H1 (cell line): ENCODE results near the gene LONP2. TPM values are rescaled to one million over a fixed set of nuclear protein-coding genes. Genes with fewer than 3 reads are reported as not detected.

Experiments used
- ASH2L ChIP-seq: fragments of 200-600, 300-600 bp; sonication (generic); IDR thresholded peaks from one replicate; pipeline ENCODE4 v1.7.1; 2017; ENCODE audit warnings: low read length
- CHD7 ChIP-seq: fragments of 300-600 bp; sonication (generic); IDR thresholded peaks from 2 replicates; pipeline ENCODE4 v1.7.1; 2012; ENCODE audit warnings: low read length, moderate library complexity, mild to moderate bottlenecking, inconsistent platforms; ENCODE audit not compliant: insufficient replicate concordance
- GTF2F1 ChIP-seq: IDR thresholded peaks from 2 replicates; pipeline ENCODE4 v1.6.1; 2012; ENCODE audit warnings: low read depth, low read length, improper control_type of control experiment, borderline replicate concordance
- HDAC2 ChIP-seq, 2 experiments: fragments of 300-600 bp in 1 of 2; sonication (generic) in 1 of 2; IDR thresholded peaks; 2 replicates each; pipeline ENCODE4 v1.6.1; 2011 to 2012; ENCODE audit warnings: low read depth in 2 of 2, low read length in 2 of 2, mild to moderate bottlenecking in 2 of 2, moderate library complexity in 2 of 2, borderline replicate concordance in 1 of 2, inconsistent platforms in 1 of 2
- JUND ChIP-seq: IDR thresholded peaks from 2 replicates; pipeline ENCODE4 v1.6.1; 2011; ENCODE audit warnings: mild to moderate bottlenecking, improper control_type of control experiment, low read length
- NRF1 ChIP-seq: IDR thresholded peaks from 2 replicates; pipeline ENCODE4 v1.6.1; 2011; ENCODE audit warnings: mild to moderate bottlenecking, low read depth, low read length, improper control_type of control experiment
- TCF12 ChIP-seq: IDR thresholded peaks from 2 replicates; pipeline ENCODE4 v1.6.1; 2011; ENCODE audit warnings: low read depth, mild to moderate bottlenecking, low read length
- YY1 ChIP-seq: IDR thresholded peaks from 2 replicates; pipeline ENCODE4 v1.6.1; 2011; ENCODE audit warnings: low read depth, mild to moderate bottlenecking, low read length
- ZNF274 ChIP-seq: IDR thresholded peaks from 2 replicates; pipeline ENCODE4 v1.7.0; 2012; ENCODE audit warnings: low read length, borderline replicate concordance; ENCODE audit errors: extremely low read depth
- polyA plus RNA-seq, 7 experiments: library from polyadenylated mRNA; depleted of rRNA in 3 of 7; stranded (reverse) in 5 of 7; unstranded in 2 of 7; fragments of >200 nt in 5 of 7; fragments of 200-250 nt in 2 of 7; gene quantifications; 1 replicate in 5 of 7; 2 replicates in 1 of 7; 4 replicates in 1 of 7; pipeline versions ENCODE4 v1.2.1 to v1.2.3, GENCODE V29; 2011 to 2013; ENCODE audit warnings: missing spikeins in 2 of 7, mixed read lengths in 2 of 7
- total RNA-seq: library from RNA; stranded (reverse); fragmentation: NEBNext Ultra II Directional; extraction: Animal tissue kit (Norgen Biotek cat#: 25700); gene quantifications from 2 replicates; pipeline ENCODE4 v1.2.1, GENCODE V29; 2021

Gene LONP2
- total and polyA plus RNA-seq, 2 of the 8 experiments (the other 6 are each of a cell fraction or from before 2014, with no cell fraction given) = 8.1 to 23.1 TPM

GRCh38 chr16:48321317-48322036, 77.4 kb downstream of the LONP2 start (continued):
- TF ChIP-seq CHD7 (no peak), ASH2L (no peak), TCF12 (no peak), ZNF274 (no peak), JUND (no peak), GTF2F1 (no peak), NRF1 (no peak), HDAC2 (IDR thresholded peaks at IDR 0.05; ENCODE audit: borderline replicate concordance in 1 of 2, low read depth in 2 of 2, low read length in 2 of 2) (no peak), YY1 (no peak)
